ENCODE data around the gene JAKMIP3. TPM values are rescaled to one million over a fixed set of nuclear protein-coding genes. Genes with fewer than 3 reads are reported as not detected.

The JAKMIP3 gene
- total RNA-seq, 1 experiment from 2014 or later, result not detected

DNA sequence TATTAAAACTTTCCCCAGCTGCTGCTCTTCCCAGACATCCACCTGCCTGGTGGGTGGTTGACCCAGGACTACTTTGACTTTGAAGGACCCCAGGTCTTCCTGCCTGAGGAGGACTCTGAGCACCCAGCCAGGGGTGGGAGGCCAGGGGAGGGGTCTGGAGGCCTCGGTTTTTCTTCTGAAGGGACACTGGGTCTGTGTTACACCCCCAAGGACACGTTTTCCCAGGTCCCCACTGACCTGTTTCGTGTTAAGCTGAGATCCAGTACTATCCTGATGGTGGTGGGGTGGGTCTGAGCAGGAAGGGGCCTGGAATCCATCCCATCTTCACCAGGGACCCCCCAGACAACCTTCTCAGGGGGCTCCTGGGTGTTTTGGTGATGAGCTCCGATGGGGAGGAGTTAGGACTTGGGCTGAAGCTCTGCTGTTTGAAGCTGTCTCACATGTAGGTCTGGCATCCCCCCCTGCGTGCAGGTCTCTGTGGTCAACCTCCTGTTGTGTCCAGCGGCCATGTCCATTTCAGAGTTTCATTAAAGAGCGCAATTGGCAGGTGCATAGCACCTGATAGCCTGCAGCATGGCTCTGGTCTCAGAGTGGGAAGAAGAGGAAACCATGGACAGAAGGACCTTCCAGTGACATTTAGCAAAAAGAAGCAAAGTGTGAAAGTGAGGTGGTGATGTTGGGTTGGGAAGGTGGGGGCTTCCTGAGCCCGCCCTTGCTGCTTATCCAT, 3.5 kb downstream of the JAKMIP3 start:
- no peak for DNase-seq (ENCODE audit: unreplicated experiment)
- POLR2A ChIA-PET, result no interaction called here
- intact Hi-C loops (cut with micrococcal nuclease), result no loop called here
- H3K36me3 Mint-ChIP-seq (ENCODE audit: insufficient read depth, unreplicated experiment), result no peaks in the 10 kb centered on the region
- CTCF ChIA-PET, result interaction anchor here (0.6 kb wide), 3 partner anchors 74 to 1832 kb away, joined by 3 to 4 read pairs (median 4); no protein-coding TSS in a partner anchor
- BruUV-seq (replicated peaks), result no TSS peak
- no peak overlapping the region for H3K4me3 Mint-ChIP-seq (ENCODE audit: unreplicated experiment)
- TF ChIP-seq CTCF (IDR thresholded peaks at IDR 0.05; ENCODE audit: unreplicated experiment), result no peak
- peaks cover 19% of the 10 kb centered on the region for H3K27me3 Mint-ChIP-seq (ENCODE audit: insufficient read depth, unreplicated experiment)
- peaks cover 11% of the 10 kb centered on the region for H3K9me3 Mint-ChIP-seq (ENCODE audit: unreplicated experiment)
- H3K27ac Mint-ChIP-seq (ENCODE audit: low read depth, unreplicated experiment), result no peak overlapping the region
- H3K4me1 Mint-ChIP-seq (ENCODE audit: insufficient read depth, unreplicated experiment), result no peaks in the 10 kb centered on the region

- TF ChIP-seq CTCF (IDR thresholded peaks at IDR 0.05; ENCODE audit: unreplicated experiment), result no peak
- ChIA-PET POLR2A (no interaction called here), CTCF (interaction anchor here (0.6 kb wide), 1 partner anchor 73 kb away, joined by 4 read pairs; no protein-coding TSS in a partner anchor)
These were observed 4.1 kb downstream of the JAKMIP3 start for GRCh38 chr10:132069849-132070182.

GRCh38 chr10:132070724-132071123, 5.0 kb downstream of the JAKMIP3 start:
- DNase-seq (ENCODE audit: unreplicated experiment), result no peak
- no peaks in the 10 kb centered on the region for H3K4me1 Mint-ChIP-seq (ENCODE audit: insufficient read depth, unreplicated experiment)
- peaks cover 19% of the 10 kb centered on the region for H3K27me3 Mint-ChIP-seq (ENCODE audit: insufficient read depth, unreplicated experiment)
- no peak for TF ChIP-seq CTCF (IDR thresholded peaks at IDR 0.05; ENCODE audit: unreplicated experiment)
- H3K36me3 Mint-ChIP-seq (ENCODE audit: insufficient read depth, unreplicated experiment), result no peaks in the 10 kb centered on the region
- CTCF ChIA-PET, result no interaction called here
- peaks cover 24% of the 10 kb centered on the region for H3K9me3 Mint-ChIP-seq (ENCODE audit: unreplicated experiment)
- no peak overlapping the region for H3K27ac Mint-ChIP-seq (ENCODE audit: low read depth, unreplicated experiment)
- intact Hi-C loops (cut with micrococcal nuclease), result no loop called here
- POLR2A ChIA-PET, result no interaction called here
- H3K4me3 Mint-ChIP-seq (ENCODE audit: unreplicated experiment), result no peak overlapping the region
- BruUV-seq (replicated peaks), result no TSS peak

More at GRCh38 chr10:132069849-132070182, 4.1 kb downstream of the JAKMIP3 start:
- Mint-ChIP-seq H3K4me1 (ENCODE audit: insufficient read depth, unreplicated experiment) (no peaks in the 10 kb centered on the region), H3K4me3 (ENCODE audit: unreplicated experiment) (no peak overlapping the region), H3K9me3 (ENCODE audit: unreplicated experiment) (peaks cover 16% of the 10 kb centered on the region), H3K36me3 (ENCODE audit: insufficient read depth, unreplicated experiment) (no peaks in the 10 kb centered on the region), H3K27me3 (ENCODE audit: insufficient read depth, unreplicated experiment) (peaks cover 19% of the 10 kb centered on the region), H3K27ac (ENCODE audit: low read depth, unreplicated experiment) (no peak overlapping the region)
- intact Hi-C loops (cut with micrococcal nuclease), result no loop called here
- no TSS peak for BruUV-seq (replicated peaks)
- DNase-seq (ENCODE audit: unreplicated experiment), result no peak

DNA sequence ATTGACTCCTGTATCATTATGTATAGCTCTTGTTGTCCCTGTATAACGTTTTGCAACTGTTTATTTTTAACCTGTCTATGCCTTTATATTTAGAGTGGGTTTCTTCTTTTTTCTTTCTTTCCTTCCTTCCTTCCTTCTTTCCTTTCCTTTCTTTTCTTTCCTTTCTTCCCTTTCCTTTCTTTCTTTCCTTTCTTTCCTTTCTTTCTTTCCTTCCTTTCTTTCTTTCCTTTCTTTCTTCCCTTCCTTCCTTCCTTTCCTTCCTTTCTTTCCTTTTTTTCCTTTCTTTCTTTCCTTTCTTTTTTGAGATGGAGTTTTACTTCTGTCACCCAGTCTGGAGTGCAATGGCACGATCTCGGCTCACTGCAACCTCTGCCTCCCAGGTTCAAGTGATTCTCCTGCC, 5.9 kb downstream of the JAKMIP3 start:
- H3K36me3 Mint-ChIP-seq (ENCODE audit: insufficient read depth, unreplicated experiment), result no peaks in the 10 kb centered on the region
- no peaks in the 10 kb centered on the region for H3K4me1 Mint-ChIP-seq (ENCODE audit: insufficient read depth, unreplicated experiment)
- BruUV-seq (replicated peaks), result no TSS peak
- peaks cover 19% of the 10 kb centered on the region for H3K27me3 Mint-ChIP-seq (ENCODE audit: insufficient read depth, unreplicated experiment)
- H3K9me3 Mint-ChIP-seq (ENCODE audit: unreplicated experiment), result peaks cover 31% of the 10 kb centered on the region
- POLR2A ChIA-PET, result no interaction called here
- no peak for TF ChIP-seq CTCF (IDR thresholded peaks at IDR 0.05; ENCODE audit: unreplicated experiment)
- H3K4me3 Mint-ChIP-seq (ENCODE audit: unreplicated experiment), result no peak overlapping the region
- intact Hi-C loops (cut with micrococcal nuclease), result no loop called here
- DNase-seq (ENCODE audit: unreplicated experiment), result no peak
- CTCF ChIA-PET, result no interaction called here
- no peak overlapping the region for H3K27ac Mint-ChIP-seq (ENCODE audit: low read depth, unreplicated experiment)
